Spinal cord (tissue), 10 donors: Measurements from ENCODE around the gene ZNF10. TPM values are rescaled to one million over a fixed set of nuclear protein-coding genes. Genes with fewer than 3 reads are reported as not detected.
A peak's percentile ranks its signal among the peaks of the same experiment; 100 is the strongest.

ENCODE experiments used
- DNase-seq, 6 donors: peaks; one replicate each; pipeline versions ENCODE4 v3.0.0 to v3.0.0-alpha.2; 2013 to 2015; ENCODE audit warnings: low spot score in 6 of 6, low read depth in 4 of 6
- H3K27ac ChIP-seq: one replicate; pipeline ENCODE4 v1.5.1; 2013; ENCODE audit warnings: low read depth, low read length, control low read depth
- H3K27me3 ChIP-seq: one replicate; pipeline ENCODE4 v1.6.1; 2013; ENCODE audit warnings: low read length; ENCODE audit not compliant: control insufficient read depth, insufficient read depth
- H3K36me3 ChIP-seq: one replicate; pipeline ENCODE4 v1.6.1; 2013; ENCODE audit warnings: low read length; ENCODE audit not compliant: control insufficient read depth, insufficient read depth
- H3K4me1 ChIP-seq: one replicate; pipeline ENCODE4 v1.6.1; 2013; ENCODE audit warnings: low read length; ENCODE audit not compliant: control insufficient read depth, insufficient read depth
- H3K4me3 ChIP-seq: one replicate; pipeline ENCODE4 v1.5.1; 2013; ENCODE audit warnings: low read depth, low read length, control low read depth
- H3K9me3 ChIP-seq: one replicate; pipeline ENCODE4 v1.6.1; 2013; ENCODE audit warnings: low read length; ENCODE audit not compliant: control insufficient read depth, insufficient read depth
- WGBS: methylation state at CpG from one replicate; pipeline ENCODE4 v1.1.5; 2013; ENCODE audit warnings: missing lambda C conversion rate; ENCODE audit not compliant: insufficient coverage; 5-methylcytosine and 5-hydroxymethylcytosine counted together
- polyA plus RNA-seq, 2 donors: library from polyadenylated mRNA; unstranded; fragments of 120-200 nt; gene quantifications; one replicate each; pipeline ENCODE4 v1.2.1, GENCODE V29; 2013; ENCODE audit not compliant: insufficient read length in 2 of 2
- total RNA-seq, 2 donors: library from RNA; depleted of rRNA in 1 of 2; stranded (reverse); fragments of 120-200 nt in 1 of 2; fragments of >200 nt in 1 of 2; gene quantifications; one replicate each; pipeline versions ENCODE4 v1.2.3 to v1.2.4, GENCODE V29; 2013 to 2014
- donor health status: healthy.

The ZNF10 gene
- total and polyA plus RNA-seq, 4 donors = 15.1 to 24.8 (median 17.6) TPM

DNA sequence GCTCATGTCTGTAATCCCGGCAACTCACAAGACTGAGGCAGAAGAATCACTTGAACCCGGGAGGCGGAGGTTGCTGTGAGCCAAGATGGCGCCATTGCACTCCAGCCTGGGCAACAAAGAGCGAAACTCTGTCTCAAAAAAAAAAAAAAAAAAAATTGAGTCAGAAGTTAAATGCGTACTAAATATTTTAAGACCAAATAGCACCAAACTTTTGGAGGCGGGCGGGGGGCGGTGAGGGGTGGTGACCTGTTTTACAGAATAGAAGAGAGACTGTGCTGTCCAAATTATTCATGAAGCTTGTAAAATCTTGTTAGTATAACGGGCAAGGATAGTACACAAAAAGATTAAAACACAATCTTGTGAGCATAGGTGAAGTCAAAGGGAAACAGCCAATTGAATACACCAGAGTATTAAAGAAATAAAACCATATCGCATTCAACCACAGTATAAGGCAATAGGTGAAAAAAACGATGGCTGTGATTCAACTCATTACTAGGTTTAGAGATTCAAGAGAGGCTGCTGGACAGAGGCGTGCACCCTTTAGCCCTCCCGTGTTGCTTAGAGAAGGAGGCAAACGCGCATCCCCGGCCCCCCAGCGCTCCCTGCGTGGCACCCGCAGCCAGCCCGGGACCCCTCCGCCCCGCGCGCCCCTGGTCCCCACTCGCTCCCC lies 924 bp upstream of the ZNF10 start:
- peaks cover 16% of the 10 kb centered on the region for H3K36me3 ChIP-seq

DNA sequence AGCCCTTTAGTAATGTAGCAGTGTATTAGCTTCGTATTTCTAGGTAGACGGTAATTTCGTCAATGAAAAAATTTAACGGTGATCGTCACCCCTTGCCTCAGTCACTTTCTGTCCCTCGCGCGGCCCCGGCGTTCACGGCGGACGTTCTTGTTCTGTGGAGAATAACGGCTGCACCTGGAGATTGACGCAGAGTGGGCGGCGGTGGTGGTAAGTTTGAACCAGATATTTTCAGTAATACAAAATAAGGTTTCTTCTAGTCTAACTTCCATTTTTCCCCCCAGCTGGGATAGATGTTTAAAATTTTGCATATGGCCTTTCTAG lies 341 bp downstream of the ZNF10 start:
- no peak for DNase-seq
- H3K36me3 ChIP-seq = peaks cover 26% of the 10 kb centered on the region
- peaks cover 26% of the 10 kb centered on the region for H3K9me3 ChIP-seq
- H3K27me3 ChIP-seq = no peaks in the 10 kb centered on the region
- 0% methylated on average over 12 of the region's 17 CpGs for WGBS
- peak overlapping the region; percentile 96 for H3K27ac ChIP-seq
- peak overlapping the region; percentile 91 for H3K4me3 ChIP-seq
- H3K4me1 ChIP-seq = no peaks in the 10 kb centered on the region

More for the DNA sequence above, 924 bp upstream of the ZNF10 start:
- Histone ChIP-seq H3K9me3 (peaks cover 30% of the 10 kb centered on the region), H3K27ac (peak overlapping the region; percentile 96), H3K4me1 (no peaks in the 10 kb centered on the region), H3K27me3 (no peaks in the 10 kb centered on the region), H3K4me3 (peak overlapping the region; percentile 91)
- WGBS = 5% methylated on average over 16 of the region's 26 CpGs
- DNase-seq = no peak

- peaks cover 22% of the 10 kb centered on the region for H3K36me3 ChIP-seq
- H3K27ac ChIP-seq = no peak overlapping the region
- WGBS = 100% methylated on average over 2 of the region's 2 CpGs
- no peaks in the 10 kb centered on the region for H3K27me3 ChIP-seq
- H3K4me3 ChIP-seq = no peak overlapping the region
- DNase-seq = no peak
- H3K9me3 ChIP-seq = peaks cover 26% of the 10 kb centered on the region
- H3K4me1 ChIP-seq = no peaks in the 10 kb centered on the region
Observed at GRCh38 chr12:133135747-133136146, 5.3 kb downstream of the ZNF10 start.

DNA sequence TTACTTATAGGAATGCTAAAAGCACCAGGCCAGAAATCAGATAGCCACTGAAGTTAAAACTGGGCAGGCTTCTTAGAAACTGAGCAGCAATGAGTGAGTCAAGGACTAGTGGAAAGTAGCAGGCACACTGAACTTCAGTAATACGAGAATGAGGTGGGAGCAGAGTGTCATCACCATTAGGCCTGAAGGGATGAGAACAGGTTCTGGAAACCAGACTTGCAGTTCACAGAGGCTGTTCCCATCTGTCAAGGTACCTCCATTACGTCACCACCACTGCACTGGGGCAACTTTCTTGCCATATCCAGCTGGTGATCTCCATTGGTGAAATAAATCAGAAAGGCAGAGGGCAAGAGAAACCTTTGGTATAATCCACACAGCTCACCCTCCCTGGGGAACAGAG lies 15.6 kb downstream of the ZNF10 start:
- Histone ChIP-seq H3K27ac (no peak overlapping the region), H3K36me3 (peaks cover 43% of the 10 kb centered on the region), H3K4me3 (no peak overlapping the region), H3K27me3 (no peaks in the 10 kb centered on the region), H3K4me1 (no peaks in the 10 kb centered on the region), H3K9me3 (peaks cover 22% of the 10 kb centered on the region)
- WGBS = 100% methylated on average over 1 of the region's 2 CpGs
- DNase-seq = no peak

GRCh38 chr12:133156125-133156690 lies 25.8 kb downstream of the ZNF10 start:
- Histone ChIP-seq H3K27me3 (no peaks in the 10 kb centered on the region), H3K9me3 (peaks cover 64% of the 10 kb centered on the region), H3K4me1 (no peaks in the 10 kb centered on the region), H3K4me3 (no peak overlapping the region), H3K27ac (no peak overlapping the region), H3K36me3 (peaks cover 41% of the 10 kb centered on the region)
- DNase-seq = no peak
- WGBS = no CpG with 5 or more reads among the region's 2 CpGs

DNA sequence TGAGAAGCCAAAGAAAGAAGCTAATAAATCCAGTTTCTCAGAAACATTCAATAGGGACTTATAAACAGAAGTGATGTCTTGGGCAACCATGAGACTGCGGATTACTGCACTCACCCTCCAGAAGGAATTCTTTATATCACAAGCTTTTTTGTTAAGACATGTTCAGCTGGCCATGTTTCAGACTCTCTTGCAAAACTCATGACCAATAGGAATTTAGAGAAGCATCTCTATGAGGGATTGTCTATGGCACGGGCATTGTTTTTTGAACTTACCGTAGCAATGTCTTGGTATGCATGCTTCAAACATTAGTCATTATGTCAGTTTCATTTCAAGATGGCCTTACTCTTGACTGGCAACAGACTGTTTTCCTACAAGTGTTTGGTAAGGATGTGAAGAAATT lies 35.3 kb downstream of the ZNF10 start:
- no peak for DNase-seq
- no peak overlapping the region for H3K4me3 ChIP-seq
- no CpG with 5 or more reads among the region's 3 CpGs for whole genome bisulfite sequencing
- H3K4me1 ChIP-seq = no peaks in the 10 kb centered on the region
- H3K36me3 ChIP-seq = no peaks in the 10 kb centered on the region
- no peak overlapping the region for H3K27ac ChIP-seq
- H3K27me3 ChIP-seq = no peaks in the 10 kb centered on the region
- peaks cover 14% of the 10 kb centered on the region for H3K9me3 ChIP-seq

- no peaks in the 10 kb centered on the region for H3K36me3 ChIP-seq
- DNase-seq = no peak
Observed at GRCh38 chr12:133172491-133172890, 42.1 kb downstream of the ZNF10 start.

GRCh38 chr12:133174901-133175300 lies 44.5 kb downstream of the ZNF10 start:
- H3K27me3 ChIP-seq = no peaks in the 10 kb centered on the region
- DNase-seq = no peak
- H3K27ac ChIP-seq = no peak overlapping the region
- no peak overlapping the region for H3K4me3 ChIP-seq
- WGBS = no CpG with 5 or more reads among the region's 1 CpG
- no peaks in the 10 kb centered on the region for H3K4me1 ChIP-seq
- peaks cover 4% of the 10 kb centered on the region for H3K9me3 ChIP-seq
- H3K36me3 ChIP-seq = no peaks in the 10 kb centered on the region

More at GRCh38 chr12:133172491-133172890, 42.1 kb downstream of the ZNF10 start:
- H3K9me3 ChIP-seq = peaks cover 7% of the 10 kb centered on the region
- no peaks in the 10 kb centered on the region for H3K4me1 ChIP-seq
- no peak overlapping the region for H3K27ac ChIP-seq
- H3K4me3 ChIP-seq = no peak overlapping the region
- H3K27me3 ChIP-seq = no peaks in the 10 kb centered on the region
- 92% methylated on average over 1 of the region's 1 CpG for WGBS

- Histone ChIP-seq H3K9me3 (peaks cover 7% of the 10 kb centered on the region), H3K36me3 (peaks cover 29% of the 10 kb centered on the region), H3K27me3 (no peaks in the 10 kb centered on the region), H3K27ac (no peak overlapping the region), H3K4me1 (peaks cover 2% of the 10 kb centered on the region), H3K4me3 (no peak overlapping the region)
- WGBS = no CpG with 5 or more reads among the region's 8 CpGs
- no peak for DNase-seq
Observed at GRCh38 chr12:133180669-133181068, 50.2 kb downstream of the ZNF10 start.
